Stimulated activated CD8-positive, alpha-beta memory T cell treated with anti-CD3 and anti-CD28 coated beads, Interleukin-7, amount 100 ng/mL, for 4 hours (primary cell): ENCODE data around the gene CD99L2.

Experiments used
- DNase-seq, 2 donors: peaks; one replicate each; pipeline ENCODE4 v3.0.0-alpha.2; 2020; ENCODE audit warnings: low read depth in 2 of 2

The CD99L2 gene

DNA sequence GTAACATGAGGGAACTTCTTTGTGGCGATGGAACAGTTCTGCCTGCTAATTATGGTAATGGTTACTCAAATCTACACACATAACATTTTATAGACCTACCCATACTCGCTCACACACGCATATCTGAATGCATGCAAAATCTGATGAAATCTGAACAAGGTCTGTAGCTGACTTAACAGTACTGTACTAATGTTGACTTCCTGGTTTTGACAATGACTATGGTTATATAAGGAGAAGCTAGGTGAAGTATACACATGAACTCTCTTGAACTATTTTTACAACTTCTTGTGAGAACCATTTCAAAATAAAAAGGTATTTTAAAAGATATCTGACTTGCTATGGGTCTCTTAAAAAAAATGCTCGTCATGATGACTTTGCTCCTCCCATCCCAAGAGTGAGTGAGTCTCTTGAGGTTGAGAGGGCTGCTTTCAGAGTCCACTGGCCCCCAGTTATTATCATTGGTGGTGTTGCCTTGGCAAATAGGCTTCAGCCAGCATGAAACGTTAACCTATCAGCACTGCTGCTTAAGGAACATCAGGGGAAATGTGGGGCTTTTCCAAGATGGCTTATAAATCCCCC lies 105.4 kb downstream of the CD99L2 start:
- DNase-seq, result no peak

DNA sequence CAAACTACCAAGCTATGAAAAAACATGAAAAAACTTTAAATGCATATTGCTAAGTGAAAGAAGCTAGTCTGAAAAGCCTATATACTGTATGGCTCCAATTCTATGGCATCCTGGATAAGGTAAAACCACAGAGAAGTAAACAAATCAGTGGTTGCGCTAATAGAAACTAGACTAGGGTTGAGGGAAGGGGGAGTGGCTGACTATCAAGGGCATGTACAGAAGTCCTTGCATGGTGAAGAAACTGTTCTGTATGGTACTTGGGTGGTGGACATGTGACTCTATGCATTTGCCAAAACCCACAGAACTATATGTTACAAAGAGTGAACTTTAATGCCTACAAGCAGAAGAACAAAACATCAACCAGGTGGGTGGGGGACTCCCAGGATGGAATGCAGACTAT lies 108.4 kb downstream of the CD99L2 start:
- no peak for DNase-seq

DNA sequence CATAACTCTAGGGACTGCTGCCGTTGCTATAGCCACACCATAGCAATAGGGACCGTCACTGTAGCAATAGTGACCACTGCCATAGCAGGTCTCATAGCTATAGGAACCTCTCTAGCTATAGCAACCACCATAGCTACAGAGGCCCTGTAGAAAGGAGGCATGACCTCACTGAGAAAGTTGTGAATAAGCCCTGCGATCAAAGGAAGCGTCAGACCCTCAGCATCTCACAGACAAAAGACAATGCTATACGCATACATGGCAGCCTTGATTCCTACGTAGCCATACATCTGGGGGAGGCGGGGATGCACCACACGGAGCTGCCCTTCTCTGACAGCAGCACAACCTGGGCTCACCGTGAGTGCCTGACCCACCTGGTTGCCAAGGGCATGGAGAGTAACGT lies 116.8 kb downstream of the CD99L2 start:
- DNase-seq, result no peak

DNA sequence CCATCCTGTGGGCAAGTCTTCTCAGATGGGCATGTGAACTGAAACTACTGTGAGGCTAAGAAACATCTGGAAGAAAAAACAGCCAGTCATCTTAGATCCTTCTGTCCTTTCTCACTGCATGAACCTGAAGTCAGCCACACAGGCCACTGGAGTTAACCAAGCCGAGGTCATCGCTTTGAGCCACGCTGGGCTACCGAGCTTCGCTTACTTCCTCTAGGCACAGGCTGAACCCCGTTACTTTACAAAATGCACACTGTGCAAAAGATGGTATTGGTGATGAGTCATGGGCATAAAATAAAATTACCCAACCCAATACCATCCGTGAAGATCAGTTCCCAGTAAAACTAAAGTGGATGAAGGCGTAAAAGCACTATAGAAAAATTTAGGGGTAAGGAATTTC lies 119.1 kb downstream of the CD99L2 start:
- DNase-seq, result no peak

DNA sequence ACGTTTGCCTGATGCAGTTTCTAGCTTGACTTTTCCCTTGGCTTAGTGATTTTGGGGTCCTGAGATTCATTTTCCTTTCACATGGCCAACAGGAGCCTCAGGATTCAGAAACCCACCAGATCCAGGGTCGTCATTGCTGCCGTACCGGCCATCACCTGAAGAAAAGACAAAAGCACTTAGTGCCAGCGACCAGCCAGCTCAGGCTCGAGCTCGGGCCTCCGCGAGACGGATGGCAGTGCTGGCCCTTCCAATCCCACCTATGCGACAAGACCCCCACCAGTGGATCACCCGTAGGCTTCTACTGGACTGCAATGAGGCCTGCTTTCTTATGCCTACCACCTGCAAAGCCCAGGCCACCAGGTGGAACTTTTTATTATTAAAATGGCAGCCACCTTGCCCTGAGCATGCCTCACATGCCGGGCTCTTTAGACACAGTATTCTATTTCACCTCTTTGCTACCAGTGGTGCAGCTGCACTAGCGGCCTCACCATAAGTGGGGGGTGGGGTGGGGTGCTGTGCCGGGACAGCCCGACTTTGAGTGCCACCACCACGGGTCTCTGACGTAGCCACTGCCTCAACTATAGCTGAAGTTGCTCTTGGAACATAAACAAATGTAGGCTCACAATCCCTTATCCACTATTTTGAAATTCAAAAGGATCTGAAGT lies 121.0 kb downstream of the CD99L2 start:
- no peak for DNase-seq

DNA sequence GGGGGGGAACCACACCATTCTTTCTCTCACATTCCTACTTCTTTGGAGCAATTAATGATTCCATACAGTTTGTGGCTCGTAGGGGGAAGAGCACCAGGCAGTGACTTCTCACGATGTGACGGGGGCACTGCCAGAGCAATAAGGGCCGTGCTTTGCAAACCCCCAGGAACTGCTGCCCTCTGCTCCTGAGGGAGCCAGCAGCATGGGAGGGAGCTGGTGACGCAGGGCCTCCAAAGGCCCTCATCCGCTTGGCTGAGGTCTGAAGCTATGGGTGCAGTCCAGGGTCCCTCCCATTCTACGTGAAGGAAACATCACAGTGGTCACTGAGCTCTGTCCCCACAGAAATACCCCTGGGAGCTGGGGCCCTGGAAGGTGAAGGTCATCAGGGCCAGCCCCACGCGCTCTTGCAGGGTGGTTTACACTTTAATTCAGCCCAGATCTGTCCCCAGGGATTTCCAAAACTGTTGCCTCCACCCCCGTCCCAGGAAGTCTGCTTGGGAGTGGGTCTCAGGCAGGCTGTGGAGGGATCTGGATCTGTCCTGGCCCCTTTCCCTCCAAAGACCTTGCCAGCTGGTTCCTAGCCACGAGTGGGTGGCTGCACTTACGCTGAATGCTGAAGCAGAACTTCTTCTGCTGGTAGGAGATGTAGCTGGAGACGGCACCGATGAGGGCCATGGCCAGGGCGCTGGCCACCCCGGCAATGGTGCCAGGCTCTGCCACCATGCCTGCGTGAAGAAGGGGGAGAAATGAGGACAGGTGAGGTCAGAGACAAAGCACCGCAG lies 122.7 kb downstream of the CD99L2 start:
- no peak for DNase-seq

DNA sequence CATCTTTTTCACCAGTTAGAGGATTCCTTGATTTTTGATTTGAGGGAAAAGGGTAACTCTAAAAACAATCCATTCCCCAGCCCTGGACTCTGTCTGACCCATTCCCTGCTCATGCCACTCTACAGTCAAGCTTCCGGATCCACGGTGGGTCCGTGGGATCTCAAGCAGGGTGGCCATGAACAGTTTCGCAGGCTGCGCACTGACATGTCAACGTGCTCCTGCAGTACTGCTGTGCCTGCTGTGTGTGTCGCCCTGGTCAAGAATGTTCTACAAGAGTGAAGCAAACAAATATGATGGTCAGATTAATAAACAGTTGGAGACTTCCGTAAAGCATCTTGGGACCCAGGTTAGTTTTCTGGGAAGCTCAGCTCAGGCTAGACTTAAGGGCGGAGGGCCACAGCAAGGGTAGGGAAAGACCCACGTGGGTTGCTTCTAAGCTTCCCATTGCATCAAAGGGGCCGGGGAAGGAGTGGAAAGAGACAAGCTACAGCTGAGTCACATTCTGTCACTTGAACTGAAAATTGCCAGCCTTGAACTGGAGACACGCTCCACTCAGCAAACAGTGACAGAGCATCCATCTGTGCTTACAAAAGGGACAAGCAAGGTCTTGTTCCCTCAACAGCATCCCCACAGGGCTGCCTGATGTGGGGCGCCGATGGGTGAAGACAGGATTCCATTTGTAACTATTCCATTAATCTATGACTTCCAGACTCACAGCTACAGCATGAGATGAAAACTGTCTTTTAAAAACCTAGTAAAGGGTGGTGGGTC lies 123.5 kb downstream of the CD99L2 start:
- no peak for DNase-seq

DNA sequence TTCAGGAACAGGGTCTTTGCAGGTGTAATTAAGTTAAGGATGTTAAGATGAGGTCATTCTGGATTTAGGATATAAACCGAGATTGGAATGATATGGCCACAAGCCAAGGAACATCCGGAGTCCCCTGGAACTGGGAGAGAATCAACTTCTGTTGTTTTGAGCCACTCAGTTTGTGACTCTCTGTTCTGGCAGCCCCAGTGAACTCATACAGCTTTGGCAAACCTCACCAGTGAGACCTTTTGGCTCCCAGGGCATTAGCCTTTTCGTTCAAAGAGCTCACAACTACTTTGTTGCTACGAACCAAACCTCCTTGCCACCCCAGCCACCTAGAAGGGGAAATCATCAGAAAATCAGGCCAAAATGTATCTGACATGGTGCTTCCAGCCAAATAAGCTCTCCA lies 124.8 kb downstream of the CD99L2 start:
- no peak for DNase-seq

DNA sequence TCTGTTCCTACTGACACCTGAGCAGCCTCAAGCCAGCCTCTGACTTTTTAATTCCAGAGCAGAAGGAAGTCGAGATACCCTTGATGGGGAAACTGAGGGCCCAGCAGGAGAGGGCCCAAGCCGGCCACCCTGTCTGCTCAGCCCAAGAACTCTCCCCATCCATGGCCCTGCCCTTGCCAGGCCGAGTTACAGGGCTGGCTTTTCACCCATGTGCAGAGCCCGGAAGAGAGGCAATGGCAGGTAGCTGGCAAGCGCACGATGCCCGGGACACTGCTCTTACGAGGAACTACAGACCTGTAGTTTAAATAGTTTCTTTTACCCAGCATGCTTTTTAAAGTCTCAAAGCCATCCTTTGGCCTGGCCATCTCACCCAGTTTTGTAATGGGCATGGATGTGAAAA lies 125.4 kb downstream of the CD99L2 start:
- no peak for DNase-seq

DNA sequence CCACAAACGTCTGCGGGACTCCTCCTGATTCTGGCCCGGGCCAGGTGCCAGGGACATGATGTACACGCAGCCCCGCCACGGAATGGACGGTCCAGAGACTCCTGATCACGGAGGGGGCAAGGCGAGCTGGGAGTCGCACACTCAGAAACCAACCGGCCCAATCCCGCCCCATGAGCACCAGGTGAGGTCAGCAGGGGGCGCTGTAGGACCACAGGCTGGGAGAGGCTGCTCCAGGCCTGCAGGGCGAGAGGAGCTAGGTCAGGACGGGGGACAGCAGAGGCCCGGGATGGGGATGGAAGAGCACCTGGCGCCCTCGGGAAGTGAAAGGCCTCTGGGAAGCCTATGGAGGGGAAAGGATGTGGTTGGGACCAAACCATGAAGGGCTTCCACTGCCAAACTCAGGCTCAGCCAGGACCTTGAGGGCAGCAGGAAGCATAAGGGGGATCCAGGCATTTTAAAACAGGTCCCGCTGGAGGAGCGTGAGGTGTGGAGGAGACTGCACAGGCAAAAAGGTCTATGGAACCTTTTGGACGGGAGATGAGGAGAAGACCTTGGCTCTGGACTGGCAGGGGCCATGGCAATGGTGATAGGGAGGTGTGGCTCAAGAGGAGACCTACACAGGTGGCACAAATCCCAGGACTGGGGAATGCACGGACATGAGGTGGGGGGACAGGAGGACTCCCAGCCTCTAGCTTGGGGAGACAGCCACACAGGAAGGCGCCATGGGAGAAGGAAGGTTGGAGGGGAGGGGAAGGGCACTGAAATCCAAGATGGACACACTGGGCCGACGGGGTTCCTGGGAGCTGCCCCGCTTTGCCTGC lies 126.1 kb downstream of the CD99L2 start:
- peak; percentile 34 to 36 for DNase-seq

DNA sequence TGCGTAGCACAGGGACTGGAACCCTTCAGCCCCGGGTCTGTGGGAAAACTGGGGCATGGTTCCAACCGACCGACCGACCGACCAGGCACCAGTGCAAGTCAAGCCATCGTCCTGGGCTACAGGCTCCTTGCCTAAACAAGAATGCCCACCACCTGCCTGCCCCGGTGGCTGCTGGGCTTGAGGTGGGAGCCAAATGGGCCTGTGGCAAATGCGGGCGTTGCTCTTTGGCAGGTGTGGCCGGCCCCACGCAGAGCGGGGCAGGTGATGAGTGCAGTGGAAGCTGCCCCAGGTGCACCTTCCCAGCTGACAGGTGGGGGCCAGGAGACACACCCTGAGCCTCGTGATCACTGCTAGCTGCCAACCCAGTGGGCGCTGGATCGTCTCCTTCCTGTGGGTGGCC lies 127.4 kb downstream of the CD99L2 start:
- no peak for DNase-seq

DNA sequence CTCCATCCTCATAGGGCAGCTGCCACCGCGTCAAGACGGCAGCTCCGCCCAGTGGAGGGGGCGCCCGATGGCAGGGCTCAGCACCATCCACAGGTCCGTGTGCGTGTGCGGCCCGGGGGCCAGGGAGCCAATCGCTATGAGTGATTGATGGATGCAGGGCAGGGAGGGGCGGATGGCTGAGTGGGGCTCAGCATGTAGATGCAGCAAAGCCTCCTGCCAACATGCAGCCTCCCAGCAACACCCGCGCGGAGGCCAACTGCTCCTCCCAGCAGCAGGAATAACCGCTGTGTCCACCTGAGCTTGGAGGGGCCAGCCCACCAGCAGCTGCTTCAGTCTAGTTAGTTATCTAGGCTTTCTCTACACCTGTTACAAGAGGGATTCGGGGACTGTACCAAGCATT lies 127.8 kb downstream of the CD99L2 start:
- no peak for DNase-seq

DNA sequence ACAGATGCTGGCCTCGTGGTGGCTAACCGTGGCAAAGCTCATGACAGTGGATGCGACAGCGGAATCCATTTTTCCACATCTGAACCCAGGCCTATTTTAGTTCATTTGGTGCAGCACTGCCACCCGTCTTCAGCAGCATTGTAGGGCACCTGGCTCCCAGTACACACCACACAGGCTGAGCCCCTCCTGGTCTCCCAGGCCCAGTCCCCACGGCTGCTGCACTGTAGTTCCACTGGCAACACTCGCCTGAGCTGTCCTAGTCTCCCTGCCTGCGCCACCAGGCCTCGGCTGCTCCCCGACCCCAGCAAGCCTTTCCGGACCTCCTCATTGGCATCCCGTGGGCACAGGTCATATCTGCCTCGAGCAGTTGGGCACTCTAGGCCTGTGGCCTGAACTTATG lies 129.1 kb downstream of the CD99L2 start:
- DNase-seq, result no peak

DNA sequence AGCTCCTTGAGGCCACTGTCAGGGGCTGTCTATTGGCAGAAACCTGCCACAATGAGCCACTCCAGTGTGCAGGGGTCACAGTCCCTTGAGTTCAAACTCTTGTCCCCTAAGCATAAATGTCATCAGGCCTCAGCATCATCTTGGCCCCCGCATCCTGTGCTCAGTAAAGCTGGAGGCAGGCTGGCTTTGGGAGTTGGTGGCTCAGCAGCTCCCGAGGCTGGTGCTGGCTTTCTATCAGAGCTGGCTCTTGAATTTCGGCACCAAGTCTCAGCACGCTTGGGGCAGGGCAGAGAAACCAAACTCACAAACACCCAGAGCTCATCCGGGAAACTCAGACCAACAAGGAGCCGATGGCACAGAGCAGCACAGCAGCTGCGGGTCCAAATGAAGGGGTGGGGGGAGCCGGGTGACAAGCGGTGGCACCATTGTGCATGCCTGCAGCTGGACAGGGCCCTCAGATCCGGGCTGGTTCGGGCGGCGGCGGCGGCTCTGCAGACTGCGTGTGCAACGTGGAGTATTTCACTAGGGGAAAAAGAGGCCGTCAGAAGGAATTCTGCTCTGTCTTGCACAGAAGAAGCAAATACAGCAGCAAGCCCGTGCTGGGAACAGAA lies 129.8 kb downstream of the CD99L2 start:
- no peak for DNase-seq

DNA sequence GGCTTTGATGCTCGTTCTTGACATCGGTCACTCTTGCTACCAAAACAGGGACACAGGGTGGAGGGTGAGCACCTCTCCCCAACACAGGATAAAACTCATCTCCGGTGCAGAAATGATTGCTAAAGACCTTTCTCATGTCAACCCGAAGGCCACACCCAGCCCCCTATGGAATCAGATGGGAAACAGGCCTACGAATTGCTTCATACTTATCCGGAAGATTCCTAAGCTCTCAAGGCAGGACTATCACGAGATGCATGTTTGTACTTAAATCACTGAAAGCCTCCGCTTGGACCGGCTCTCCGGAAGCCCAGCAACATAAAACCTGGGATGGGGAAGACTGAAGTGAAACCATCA lies 130.4 kb downstream of the CD99L2 start:
- DNase-seq, result no peak

DNA sequence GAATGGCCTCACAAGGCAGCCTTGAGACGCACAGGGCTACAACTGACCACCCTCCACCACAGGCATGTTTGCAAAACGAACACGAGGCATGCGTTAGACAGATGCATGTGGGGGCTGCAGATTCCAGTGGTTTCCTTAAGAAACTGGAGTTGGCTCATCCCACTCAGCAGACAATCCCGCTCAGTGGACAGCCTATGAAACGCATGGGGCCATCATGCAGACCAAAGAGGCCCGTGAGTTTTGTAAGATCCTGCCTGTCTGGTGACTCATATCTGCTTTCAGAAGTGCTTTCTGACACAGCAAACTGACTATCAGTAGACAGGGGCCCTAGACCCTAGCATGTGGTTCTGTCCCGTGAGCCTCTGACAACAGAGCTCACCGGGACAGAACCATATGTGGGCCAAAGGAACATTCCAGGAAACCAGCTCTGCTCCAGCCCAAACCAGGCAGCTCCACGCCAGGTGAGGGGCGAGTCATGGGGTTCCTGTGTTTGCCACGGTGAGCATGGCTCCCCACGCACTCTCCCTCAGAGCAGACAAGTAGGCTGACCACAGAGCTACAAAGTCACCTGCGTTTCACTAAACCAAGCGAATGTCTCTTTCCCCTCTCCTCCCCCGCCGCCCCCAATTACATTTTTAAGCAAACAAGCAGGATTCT lies 130.9 kb downstream of the CD99L2 start:
- DNase-seq, result no peak

DNA sequence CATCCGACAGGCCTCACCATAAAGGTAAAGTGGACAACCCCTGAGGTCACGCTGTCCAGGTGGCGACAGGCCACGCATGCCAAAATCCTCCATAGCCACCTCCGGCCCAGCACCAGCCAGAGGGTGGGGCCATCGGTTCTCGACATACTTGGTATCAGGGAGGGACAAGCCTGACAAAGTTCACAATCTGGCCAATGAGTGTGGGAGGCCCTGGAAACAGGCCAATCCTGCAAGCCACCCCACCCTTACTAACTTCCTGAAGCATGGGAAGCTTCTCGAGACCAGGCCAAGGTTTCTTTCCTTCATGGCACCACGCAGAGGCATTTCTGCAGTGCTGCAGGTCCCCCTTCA lies 131.4 kb downstream of the CD99L2 start:
- DNase-seq, result no peak

DNA sequence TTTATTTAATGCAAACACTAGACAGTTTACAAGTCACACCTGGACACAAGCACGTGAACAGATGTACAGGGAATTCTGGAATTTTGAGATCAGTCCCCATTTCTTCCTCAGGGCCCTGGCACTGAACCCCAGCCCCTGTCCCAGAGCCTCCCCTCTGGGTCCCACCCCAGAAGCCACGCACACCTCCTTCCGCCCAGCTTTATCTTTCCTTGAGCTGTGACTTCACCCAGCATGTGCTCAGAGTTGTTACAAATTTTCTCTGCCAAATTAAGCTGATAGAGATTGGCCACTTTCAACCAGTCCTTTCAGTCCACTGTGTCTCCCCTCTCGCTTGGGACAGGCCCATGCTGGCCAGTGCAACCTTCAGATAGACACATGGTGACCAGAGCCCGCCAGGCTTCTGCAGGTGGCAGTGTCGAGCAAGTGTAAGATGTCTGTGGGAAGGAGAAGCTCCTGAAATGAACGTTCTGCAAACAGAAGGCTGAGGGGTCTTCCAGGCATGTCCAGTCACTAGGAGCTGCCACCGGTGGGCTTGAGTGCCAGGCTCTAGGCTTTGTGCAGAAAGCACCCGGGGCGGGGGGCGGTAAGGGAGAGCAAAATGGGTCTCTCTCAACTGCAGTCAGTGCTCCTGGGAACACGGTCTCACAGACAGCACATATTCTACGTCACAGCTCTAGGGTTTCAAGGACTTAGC lies 132.0 kb downstream of the CD99L2 start:
- no peak for DNase-seq

DNA sequence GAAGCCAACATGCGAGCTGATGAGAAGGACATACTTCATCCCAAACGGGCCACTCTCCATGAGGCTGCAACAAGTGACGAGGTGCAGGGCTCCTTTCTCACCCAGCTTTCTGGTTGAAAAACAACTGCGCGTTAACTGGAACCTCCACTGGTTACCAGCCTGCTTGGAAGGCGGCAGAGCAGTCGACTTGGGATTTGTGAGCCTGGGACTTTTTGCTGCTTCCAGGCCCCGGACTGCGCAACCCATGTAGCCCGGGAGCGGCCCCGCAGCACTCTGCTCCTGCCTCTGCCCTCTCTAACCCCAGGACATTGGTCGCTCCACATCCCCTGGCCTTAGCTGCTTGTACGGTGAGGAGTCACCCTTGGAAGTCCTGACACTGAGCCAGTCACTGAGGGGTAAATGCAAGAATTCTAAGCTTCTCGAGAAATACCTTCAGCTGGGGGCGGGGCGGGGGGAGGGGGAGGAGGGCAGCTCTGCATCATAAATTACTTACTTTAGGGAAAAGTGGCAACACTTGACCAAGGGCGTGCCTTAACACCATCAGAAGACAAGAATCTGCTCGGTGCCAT lies 132.6 kb downstream of the CD99L2 start:
- DNase-seq, result no peak

DNA sequence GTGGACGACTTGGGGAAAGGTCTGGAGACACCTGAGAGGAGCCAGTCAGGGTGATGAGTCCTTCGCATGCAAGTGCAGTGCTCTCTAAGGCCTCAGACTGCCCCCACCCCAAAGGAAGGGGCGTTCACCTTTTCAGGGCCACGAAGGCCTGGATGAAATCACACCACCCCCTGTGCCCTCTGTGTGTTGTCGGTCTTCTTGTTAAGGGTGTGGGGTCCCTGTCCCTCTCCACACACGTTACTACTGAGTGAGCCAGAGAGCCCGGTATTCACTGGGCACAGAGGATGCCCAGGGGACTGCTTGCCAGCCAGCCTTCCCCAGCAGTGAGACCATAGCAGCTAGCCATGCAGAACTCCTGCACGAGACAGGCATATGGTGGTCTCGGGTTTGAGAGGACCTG lies 133.2 kb downstream of the CD99L2 start:
- DNase-seq, result no peak
